Activated CD4-positive, alpha-beta memory T cell treated with anti-CD3 and anti-CD28 coated beads for 36 hours (primary cell): ENCODE measurements around the gene LRP2. TPM values are rescaled to one million over a fixed set of nuclear protein-coding genes. Genes with fewer than 3 reads are reported as not detected.
A peak's percentile ranks its signal among the peaks of the same experiment; 100 is the strongest.

ENCODE experiments used
- CTCF ChIA-PET: fragments of 350-600 bp; sonication (Branson Sonifier 250); formaldehyde crosslinking; loops from one replicate; lab custom pipeline; 2021; ENCODE audit warnings: antibody characterized with exemption, inconsistent platforms; lab: Charles Lee
- POLR2A ChIA-PET: fragments of 350-600 bp; sonication (Branson Sonifier 250); formaldehyde crosslinking; loops from one replicate; lab custom pipeline; 2021; ENCODE audit warnings: antibody characterized with exemption; lab: Charles Lee
- DNase-seq: peaks from one replicate; pipeline ENCODE4 v3.0.0-alpha.2; 2020
- H3K27ac Mint-ChIP-seq: one replicate; pipeline ENCODE4 v1.8.0; 2021; ENCODE audit warnings: mixed read lengths
- H3K27me3 Mint-ChIP-seq: one replicate; pipeline ENCODE4 v1.8.0; 2021; ENCODE audit warnings: mixed read lengths
- H3K36me3 Mint-ChIP-seq: one replicate; pipeline ENCODE4 v1.8.0; 2021; ENCODE audit warnings: mixed read lengths
- H3K4me1 Mint-ChIP-seq: one replicate; pipeline ENCODE4 v1.8.0; 2021; ENCODE audit warnings: low read depth, mixed read lengths
- H3K4me3 Mint-ChIP-seq: one replicate; pipeline ENCODE4 v1.8.0; 2021; ENCODE audit warnings: mild to moderate bottlenecking, mixed read lengths
- H3K9me3 Mint-ChIP-seq: one replicate; pipeline ENCODE4 v1.8.0; 2021; ENCODE audit warnings: mixed read lengths
- intact Hi-C: fragments of 100-400 bp; cut with micrococcal nuclease; formaldehyde crosslinking; loops from one replicate; pipeline ENCODE4 v1.15.1; 2023
- total RNA-seq, 2 experiments: library from RNA; stranded (reverse); gene quantifications; one replicate each; pipeline ENCODE4 v1.2.3, GENCODE V29; 2021

Gene LRP2
- total RNA-seq, 2 experiments from 2014 or later, result 0.27 to 0.52 TPM

- Mint-ChIP-seq H3K27me3 (no peaks in the 10 kb centered on the region), H3K4me3 (no peak overlapping the region), H3K9me3 (no peaks in the 10 kb centered on the region), H3K4me1 (peaks cover 51% of the 10 kb centered on the region), H3K36me3 (no peaks in the 10 kb centered on the region), H3K27ac (peak overlapping the region; percentile 15)
- no peak for DNase-seq
- ChIA-PET POLR2A (no interaction called here), CTCF (interaction anchor here (0.6 to 6.7 kb wide), 4 partner anchors 25 to 925 kb away, joined by 3 to 155 read pairs (median 4); no protein-coding TSS in a partner anchor)
- intact Hi-C loops, result loop anchor here (10.0 kb wide), 2 partner anchors 369 to 611 kb away; partner anchors contain the start of gene BBS5
Observed at GRCh38 chr2:169106134-169106533, 256.2 kb downstream of the LRP2 start.

GRCh38 chr2:169105476-169105875 is 256.9 kb downstream of the LRP2 start:
- Mint-ChIP-seq H3K36me3 (no peaks in the 10 kb centered on the region), H3K27me3 (no peaks in the 10 kb centered on the region), H3K9me3 (no peaks in the 10 kb centered on the region), H3K4me3 (no peak overlapping the region), H3K27ac (peak overlapping the region; percentile 9), H3K4me1 (peaks cover 51% of the 10 kb centered on the region)
- intact Hi-C loops, result loop anchor here (10.0 kb wide), 2 partner anchors 369 to 611 kb away; partner anchors contain the start of gene BBS5
- ChIA-PET CTCF (interaction anchor here (1.4 to 6.7 kb wide), 2 partner anchors 26 to 143 kb away, joined by 4 to 155 read pairs; no protein-coding TSS in a partner anchor), POLR2A (no interaction called here)
- no peak for DNase-seq

GRCh38 chr2:169104848-169105247 is 257.5 kb downstream of the LRP2 start:
- intact Hi-C loops, result loop anchor here (10.0 kb wide), 2 partner anchors 370 to 610 kb away; partner anchors contain the start of gene BBS5
- ChIA-PET POLR2A (no interaction called here), CTCF (interaction anchor here (1.1 kb wide), 1 partner anchor 37 kb away, joined by 4 read pairs; no protein-coding TSS in a partner anchor)
- no peaks in the 10 kb centered on the region for H3K9me3 Mint-ChIP-seq
- no peaks in the 10 kb centered on the region for H3K27me3 Mint-ChIP-seq
- H3K4me3 Mint-ChIP-seq, result no peak overlapping the region
- no peak overlapping the region for H3K27ac Mint-ChIP-seq
- no peaks in the 10 kb centered on the region for H3K36me3 Mint-ChIP-seq
- peaks cover 50% of the 10 kb centered on the region for H3K4me1 Mint-ChIP-seq
- DNase-seq, result no peak

DNA sequence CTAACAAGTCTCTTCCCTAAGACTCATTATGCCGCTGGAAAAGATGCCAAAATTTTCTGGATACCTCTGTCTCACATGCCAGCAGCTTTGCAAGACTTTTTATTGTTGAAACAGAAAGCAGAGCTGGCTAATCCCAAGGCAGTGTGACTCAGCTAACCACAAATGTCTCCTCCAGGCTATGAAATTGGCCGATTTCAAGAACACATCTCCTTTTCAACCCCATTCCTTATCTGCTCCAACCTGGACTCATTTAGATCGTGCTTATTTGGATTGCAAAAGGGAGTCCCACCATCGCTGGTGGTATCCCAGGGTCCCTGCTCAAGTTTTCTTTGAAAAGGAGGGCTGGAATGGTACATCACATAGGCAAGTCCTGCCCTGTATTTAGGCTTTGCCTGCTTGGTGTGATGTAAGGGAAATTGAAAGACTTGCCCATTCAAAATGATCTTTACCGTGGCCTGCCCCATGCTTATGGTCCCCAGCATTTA is 266.7 kb downstream of the LRP2 start:
- H3K36me3 Mint-ChIP-seq, result no peaks in the 10 kb centered on the region
- CTCF ChIA-PET, result interaction anchor here (0.6 to 2.4 kb wide), 7 partner anchors 14 to 301 kb away, joined by 3 to 18 read pairs (median 5); no protein-coding TSS in a partner anchor

DNA sequence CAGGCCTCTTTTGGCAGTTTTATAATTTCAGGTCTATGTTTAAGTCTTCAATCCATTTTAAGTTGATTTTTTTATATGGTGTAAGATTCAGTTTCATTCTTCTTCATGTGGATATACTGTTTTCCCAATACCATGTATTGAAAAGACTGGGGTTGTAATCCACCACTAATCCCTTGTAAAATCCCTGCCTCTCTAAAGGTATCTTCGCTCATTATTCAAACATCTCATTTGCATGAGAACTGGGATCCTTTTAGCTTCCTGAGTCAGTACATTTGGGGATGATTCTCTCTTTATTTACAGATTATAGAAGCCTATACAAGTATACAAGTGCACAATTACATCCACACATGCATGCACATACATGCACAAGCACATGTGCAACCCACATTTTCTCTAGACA is 267.7 kb downstream of the LRP2 start:
- H3K4me3 Mint-ChIP-seq, result no peak overlapping the region
- ChIA-PET POLR2A (no interaction called here), CTCF (interaction anchor here (2.1 to 2.4 kb wide), 3 partner anchors 15 to 132 kb away, joined by 6 to 13 read pairs (median 8); no protein-coding TSS in a partner anchor)
- no peaks in the 10 kb centered on the region for H3K27me3 Mint-ChIP-seq
- no peaks in the 10 kb centered on the region for H3K36me3 Mint-ChIP-seq
- no peak overlapping the region for H3K27ac Mint-ChIP-seq
- intact Hi-C loops, result no loop called here
- no peak for DNase-seq
- peaks cover 18% of the 10 kb centered on the region for H3K4me1 Mint-ChIP-seq
- no peaks in the 10 kb centered on the region for H3K9me3 Mint-ChIP-seq

More for the DNA sequence above, 266.7 kb downstream of the LRP2 start:
- DNase-seq, result peak; percentile 31
- peaks cover 18% of the 10 kb centered on the region for H3K4me1 Mint-ChIP-seq
- no peaks in the 10 kb centered on the region for H3K9me3 Mint-ChIP-seq
- no peaks in the 10 kb centered on the region for H3K27me3 Mint-ChIP-seq
- H3K27ac Mint-ChIP-seq, result no peak overlapping the region
- POLR2A ChIA-PET, result no interaction called here
- no peak overlapping the region for H3K4me3 Mint-ChIP-seq
- intact Hi-C loops, result no loop called here

- ChIA-PET POLR2A (no interaction called here), CTCF (interaction anchor here (1.0 to 2.1 kb wide), 2 partner anchors 16 to 49 kb away, joined by 4 to 13 read pairs; no protein-coding TSS in a partner anchor)
- Mint-ChIP-seq H3K9me3 (no peaks in the 10 kb centered on the region), H3K27ac (no peak overlapping the region), H3K4me3 (no peak overlapping the region), H3K4me1 (peaks cover 18% of the 10 kb centered on the region), H3K27me3 (no peaks in the 10 kb centered on the region), H3K36me3 (no peaks in the 10 kb centered on the region)
- no peak for DNase-seq
- intact Hi-C loops, result no loop called here
Observed at GRCh38 chr2:169093535-169093934, 268.8 kb downstream of the LRP2 start.

GRCh38 chr2:169091761-169092519 is 270.4 kb downstream of the LRP2 start:
- Mint-ChIP-seq H3K27me3 (no peaks in the 10 kb centered on the region), H3K4me3 (no peak overlapping the region), H3K36me3 (no peaks in the 10 kb centered on the region), H3K9me3 (no peaks in the 10 kb centered on the region), H3K4me1 (peaks cover 18% of the 10 kb centered on the region), H3K27ac (no peak overlapping the region)
- intact Hi-C loops, result no loop called here
- DNase-seq, result no peak
- CTCF ChIA-PET, result interaction anchor here (0.6 kb wide), 1 partner anchor 46 kb away, joined by 3 read pairs; no protein-coding TSS in a partner anchor
- POLR2A ChIA-PET, result no interaction called here

- CTCF ChIA-PET, result interaction anchor here (0.6 kb wide), 1 partner anchor 46 kb away, joined by 3 read pairs; no protein-coding TSS in a partner anchor
Observed at GRCh38 chr2:169091256-169091655, 271.1 kb downstream of the LRP2 start.

DNA sequence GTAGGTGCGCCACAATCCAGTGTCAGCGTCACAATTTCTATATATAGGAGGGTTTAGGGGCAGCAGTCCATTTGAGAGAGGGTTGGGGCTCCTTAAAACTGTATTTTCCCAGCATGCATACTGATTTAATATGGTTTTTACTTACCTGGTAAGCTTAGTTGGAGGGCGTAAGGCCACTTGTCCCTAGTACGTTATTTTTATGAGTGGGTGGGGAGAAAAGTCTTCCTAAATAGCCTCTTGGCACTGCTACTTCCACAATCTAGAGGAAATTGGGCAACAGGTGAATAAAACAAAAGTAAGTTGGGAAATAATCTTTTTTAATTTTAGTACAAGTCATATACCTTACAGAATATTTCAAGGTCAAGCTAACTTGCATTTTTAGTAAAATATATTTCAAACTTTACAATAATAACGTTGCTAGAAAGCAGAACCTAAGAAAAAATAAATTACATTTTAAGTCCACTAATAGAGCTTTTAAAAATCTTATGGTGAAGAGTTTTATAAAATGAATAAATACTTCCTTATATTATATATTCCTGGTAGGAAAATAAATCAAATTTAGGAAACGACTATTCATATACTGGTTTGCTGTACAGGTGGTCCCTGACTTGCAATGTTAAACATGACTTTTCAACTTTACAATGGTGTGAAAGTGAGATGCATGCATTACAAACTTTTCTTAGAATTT is 272.1 kb downstream of the LRP2 start:
- no peak overlapping the region for H3K4me3 Mint-ChIP-seq
- no peaks in the 10 kb centered on the region for H3K9me3 Mint-ChIP-seq
- peaks cover 6% of the 10 kb centered on the region for H3K4me1 Mint-ChIP-seq
- DNase-seq, result no peak
- ChIA-PET POLR2A (no interaction called here), CTCF (no interaction called here)
- peaks cover 3% of the 10 kb centered on the region for H3K27me3 Mint-ChIP-seq
- intact Hi-C loops, result no loop called here
- H3K36me3 Mint-ChIP-seq, result peaks cover 6% of the 10 kb centered on the region
- no peak overlapping the region for H3K27ac Mint-ChIP-seq

More at GRCh38 chr2:169091256-169091655, 271.1 kb downstream of the LRP2 start:
- POLR2A ChIA-PET, result no interaction called here
- Mint-ChIP-seq H3K9me3 (no peaks in the 10 kb centered on the region), H3K27ac (no peak overlapping the region), H3K27me3 (peaks cover 2% of the 10 kb centered on the region), H3K36me3 (peaks cover 2% of the 10 kb centered on the region), H3K4me1 (peaks cover 16% of the 10 kb centered on the region), H3K4me3 (no peak overlapping the region)
- intact Hi-C loops, result no loop called here
- DNase-seq, result no peak

- no peak for DNase-seq
- Mint-ChIP-seq H3K36me3 (peaks cover 11% of the 10 kb centered on the region), H3K27ac (no peak overlapping the region), H3K27me3 (peaks cover 3% of the 10 kb centered on the region), H3K9me3 (no peaks in the 10 kb centered on the region), H3K4me1 (peaks cover 3% of the 10 kb centered on the region), H3K4me3 (no peak overlapping the region)
- intact Hi-C loops, result no loop called here
- ChIA-PET POLR2A (no interaction called here), CTCF (interaction anchor here (0.7 kb wide), 1 partner anchor 21 kb away, joined by 3 read pairs; no protein-coding TSS in a partner anchor)
Observed at GRCh38 chr2:169089182-169089581, 273.2 kb downstream of the LRP2 start.

DNA sequence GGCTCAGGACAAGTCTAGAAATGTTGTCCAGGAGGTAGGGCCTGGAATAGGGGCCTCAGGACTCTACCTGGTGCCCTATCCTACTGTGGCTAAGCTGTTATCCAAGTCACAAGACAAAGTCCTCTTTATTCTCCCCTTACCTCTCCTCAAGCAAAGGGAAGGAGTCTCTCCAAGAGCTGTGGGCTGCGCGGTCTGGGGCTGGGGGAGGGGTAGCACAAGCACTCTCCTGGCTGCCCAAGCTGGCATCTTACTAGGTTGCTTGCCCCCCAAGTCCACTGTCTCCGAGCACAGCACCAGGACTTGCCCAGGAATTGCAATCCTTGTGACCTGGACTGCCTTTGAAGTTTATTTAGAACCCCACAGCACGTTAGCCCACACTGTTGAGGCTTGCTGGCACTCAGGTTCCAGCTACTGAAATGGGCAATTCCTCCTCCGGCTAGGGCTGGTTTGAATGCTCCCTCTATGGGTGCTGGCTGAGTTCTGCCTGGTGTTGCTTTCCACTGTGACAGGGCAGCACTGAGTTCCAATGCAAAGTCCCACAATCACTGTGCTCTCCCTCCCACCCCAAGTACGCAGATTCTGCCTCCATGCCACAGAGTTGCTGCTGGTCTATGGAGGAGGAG is 274.5 kb downstream of the LRP2 start:
- CTCF ChIA-PET, result no interaction called here
- DNase-seq, result no peak
- H3K4me3 Mint-ChIP-seq, result no peak overlapping the region
- H3K27ac Mint-ChIP-seq, result no peak overlapping the region
- POLR2A ChIA-PET, result no interaction called here
- no peaks in the 10 kb centered on the region for H3K9me3 Mint-ChIP-seq
- intact Hi-C loops, result no loop called here
- peaks cover 4% of the 10 kb centered on the region for H3K4me1 Mint-ChIP-seq
- H3K27me3 Mint-ChIP-seq, result peaks cover 3% of the 10 kb centered on the region
- peaks cover 11% of the 10 kb centered on the region for H3K36me3 Mint-ChIP-seq
